ENCODE results near the gene LARP4. TPM values are rescaled to one million over a fixed set of nuclear protein-coding genes. Genes with fewer than 3 reads are reported as not detected.
"Not testable (repeated sequence)": the region's sequence is repeated elsewhere in the genome, so short reads cannot be mapped to it uniquely, and the experiment has no call there.

LARP4 gene
- total and polyA plus RNA-seq, 7 donors = 21.2 to 89.5 (median 73.5) TPM

DNA sequence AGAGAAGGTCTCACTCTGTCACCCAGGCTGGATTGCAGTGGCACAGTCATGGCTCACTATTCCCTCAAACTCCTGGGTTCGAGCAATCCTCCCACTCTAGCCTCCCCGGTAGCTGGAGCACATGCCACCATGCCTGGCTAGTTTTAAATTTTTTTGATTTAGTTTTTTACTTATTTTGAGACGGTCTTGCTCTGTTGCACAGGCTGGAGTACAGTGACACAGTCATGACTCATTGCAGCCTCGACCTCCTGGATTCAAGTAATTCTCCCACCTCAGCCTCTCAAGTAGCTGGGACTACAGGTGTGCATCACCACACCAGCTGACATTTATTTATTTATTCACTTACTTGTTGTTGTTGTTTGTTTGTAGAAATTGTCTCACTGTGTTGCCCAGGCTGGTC is 81.9 kb downstream of the LARP4 start:
- Histone ChIP-seq H3K4me1 (no peaks in the 10 kb centered on the region), H3K4me3 (no peak overlapping the region), H3K36me3 (ENCODE audit: insufficient read depth in 1 of 2, low read depth in 1 of 2) (peaks cover 0 to 18% of the 10 kb centered on the region in 2 donors), H3K27ac (no peak overlapping the region), H3K27me3 (ENCODE audit: insufficient read depth in 3 of 3, low read length in 2 of 3) (no peaks in the 10 kb centered on the region), H3K9me3 (no peaks in the 10 kb centered on the region)
- TF ChIP-seq, protein P1, sequence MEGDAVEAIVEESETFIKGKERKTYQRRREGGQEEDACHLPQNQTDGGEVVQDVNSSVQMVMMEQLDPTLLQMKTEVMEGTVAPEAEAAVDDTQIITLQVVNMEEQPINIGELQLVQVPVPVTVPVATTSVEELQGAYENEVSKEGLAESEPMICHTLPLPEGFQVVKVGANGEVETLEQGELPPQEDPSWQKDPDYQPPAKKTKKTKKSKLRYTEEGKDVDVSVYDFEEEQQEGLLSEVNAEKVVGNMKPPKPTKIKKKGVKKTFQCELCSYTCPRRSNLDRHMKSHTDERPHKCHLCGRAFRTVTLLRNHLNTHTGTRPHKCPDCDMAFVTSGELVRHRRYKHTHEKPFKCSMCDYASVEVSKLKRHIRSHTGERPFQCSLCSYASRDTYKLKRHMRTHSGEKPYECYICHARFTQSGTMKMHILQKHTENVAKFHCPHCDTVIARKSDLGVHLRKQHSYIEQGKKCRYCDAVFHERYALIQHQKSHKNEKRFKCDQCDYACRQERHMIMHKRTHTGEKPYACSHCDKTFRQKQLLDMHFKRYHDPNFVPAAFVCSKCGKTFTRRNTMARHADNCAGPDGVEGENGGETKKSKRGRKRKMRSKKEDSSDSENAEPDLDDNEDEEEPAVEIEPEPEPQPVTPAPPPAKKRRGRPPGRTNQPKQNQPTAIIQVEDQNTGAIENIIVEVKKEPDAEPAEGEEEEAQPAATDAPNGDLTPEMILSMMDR (IDR thresholded peaks at IDR 0.05) = no peak
- 88 to 94% (median 89%) methylated on average over 4 of the region's 4 CpGs for WGBS, 3 donors
- ATAC-seq (no peak), DNase-seq (no peak)
- intact Hi-C loops (cut with DNase I) = no loop called here

DNA sequence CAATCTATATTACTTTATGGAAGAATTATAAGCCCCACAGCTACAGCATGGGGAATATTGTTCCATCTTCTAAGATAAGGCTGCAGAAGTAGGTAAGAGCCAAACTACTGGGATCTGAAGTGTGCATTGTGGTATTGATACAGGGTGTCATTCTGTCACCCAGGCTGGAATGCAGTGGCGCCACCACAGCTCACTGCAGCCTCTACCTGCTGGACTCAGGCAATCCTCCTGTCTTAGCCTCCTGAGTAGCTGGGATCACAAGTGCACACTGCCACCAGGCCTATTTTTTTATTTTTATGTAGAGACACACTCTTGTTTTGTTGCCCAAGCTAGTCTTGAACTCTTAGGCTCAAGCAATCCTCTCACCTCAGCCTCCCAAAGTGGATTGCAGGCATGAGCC is 82.8 kb downstream of the LARP4 start:
- DNase-seq (no peak), ATAC-seq (no peak)
- 98 to 100% (median 100%) methylated on average over 1 of the region's 1 CpG for WGBS, 3 donors
- H3K36me3 ChIP-seq (ENCODE audit: insufficient read depth in 1 of 2, low read depth in 1 of 2) = peaks cover 0 to 11% of the 10 kb centered on the region in 2 donors
- no peaks in the 10 kb centered on the region for H3K27me3 ChIP-seq (ENCODE audit: insufficient read depth in 3 of 3, low read length in 2 of 3)
- intact Hi-C loops (cut with DNase I) = no loop called here
- H3K9me3 ChIP-seq = no peaks in the 10 kb centered on the region
- TF ChIP-seq, protein P1 (IDR thresholded peaks at IDR 0.05) = no peak
- no peaks in the 10 kb centered on the region for H3K4me1 ChIP-seq
- no peak overlapping the region for H3K27ac ChIP-seq
- H3K4me3 ChIP-seq = no peak overlapping the region

DNA sequence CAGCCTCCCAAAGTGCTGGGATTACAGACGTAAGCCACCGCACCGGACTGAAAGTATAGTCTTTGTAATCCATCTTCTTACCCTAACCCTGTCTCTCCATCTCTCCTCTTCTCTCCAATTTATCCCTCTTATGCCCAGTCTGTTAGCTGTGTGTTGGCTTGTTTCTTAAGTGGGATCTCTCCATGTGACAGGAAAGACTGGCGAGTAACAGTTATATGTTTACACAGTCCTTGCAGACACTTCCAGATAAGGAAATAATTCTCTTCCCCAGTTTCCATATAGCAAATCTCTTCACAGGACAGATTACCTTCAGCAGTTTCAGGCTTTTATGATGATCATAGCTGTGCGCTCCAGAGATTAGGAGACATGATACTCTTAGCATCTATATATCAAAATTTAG is 88.1 kb downstream of the LARP4 start:
- TF ChIP-seq, protein P1 (IDR thresholded peaks at IDR 0.05) = no peak
- intact Hi-C loops (cut with DNase I) = no loop called here
- no peak for ATAC-seq

DNA sequence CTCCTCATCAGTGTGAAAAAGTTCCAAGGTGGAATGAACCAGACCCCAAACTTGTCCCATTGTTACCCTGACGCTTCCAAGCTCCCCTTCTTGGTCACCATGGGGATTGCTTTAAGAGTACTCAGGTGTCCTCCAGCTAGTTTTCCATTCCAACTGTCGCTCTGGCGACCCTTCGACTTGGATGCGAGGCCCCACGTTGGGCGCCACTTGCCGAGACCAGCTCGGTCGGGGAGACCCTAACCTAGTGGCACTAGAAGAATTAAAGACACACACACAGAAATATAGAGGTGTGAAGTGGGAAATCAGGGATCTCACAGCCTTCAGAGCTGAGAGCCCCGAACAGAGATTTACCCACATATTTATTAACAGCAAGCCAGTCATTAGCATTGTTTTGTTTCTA is 97.4 kb downstream of the LARP4 start:
- intact Hi-C loops (cut with DNase I); DNase-seq; H3K4me3 ChIP-seq; H3K27me3 ChIP-seq (ENCODE audit: insufficient read depth in 3 of 3, low read length in 2 of 3); H3K27ac ChIP-seq; H3K36me3 ChIP-seq (ENCODE audit: insufficient read depth in 1 of 2, low read depth in 1 of 2); ATAC-seq; H3K4me1 ChIP-seq: not testable (repeated sequence)
- H3K9me3 ChIP-seq = peaks cover 34% of the 10 kb centered on the region
- 91 to 95% (median 92%) methylated on average over 11 of the region's 11 CpGs for WGBS, 3 donors

More for the DNA sequence above, 88.1 kb downstream of the LARP4 start:
- H3K9me3 ChIP-seq = no peaks in the 10 kb centered on the region
- H3K27me3 ChIP-seq (ENCODE audit: insufficient read depth in 3 of 3, low read length in 2 of 3) = no peaks in the 10 kb centered on the region
- H3K4me3 ChIP-seq = no peak overlapping the region
- H3K36me3 ChIP-seq (ENCODE audit: insufficient read depth in 1 of 2, low read depth in 1 of 2) = no peaks in the 10 kb centered on the region
- H3K4me1 ChIP-seq = no peaks in the 10 kb centered on the region
- no peak for DNase-seq
- no peak overlapping the region for H3K27ac ChIP-seq
- WGBS, 3 donors = 85 to 89% (median 88%) methylated on average over 5 of the region's 5 CpGs

DNA sequence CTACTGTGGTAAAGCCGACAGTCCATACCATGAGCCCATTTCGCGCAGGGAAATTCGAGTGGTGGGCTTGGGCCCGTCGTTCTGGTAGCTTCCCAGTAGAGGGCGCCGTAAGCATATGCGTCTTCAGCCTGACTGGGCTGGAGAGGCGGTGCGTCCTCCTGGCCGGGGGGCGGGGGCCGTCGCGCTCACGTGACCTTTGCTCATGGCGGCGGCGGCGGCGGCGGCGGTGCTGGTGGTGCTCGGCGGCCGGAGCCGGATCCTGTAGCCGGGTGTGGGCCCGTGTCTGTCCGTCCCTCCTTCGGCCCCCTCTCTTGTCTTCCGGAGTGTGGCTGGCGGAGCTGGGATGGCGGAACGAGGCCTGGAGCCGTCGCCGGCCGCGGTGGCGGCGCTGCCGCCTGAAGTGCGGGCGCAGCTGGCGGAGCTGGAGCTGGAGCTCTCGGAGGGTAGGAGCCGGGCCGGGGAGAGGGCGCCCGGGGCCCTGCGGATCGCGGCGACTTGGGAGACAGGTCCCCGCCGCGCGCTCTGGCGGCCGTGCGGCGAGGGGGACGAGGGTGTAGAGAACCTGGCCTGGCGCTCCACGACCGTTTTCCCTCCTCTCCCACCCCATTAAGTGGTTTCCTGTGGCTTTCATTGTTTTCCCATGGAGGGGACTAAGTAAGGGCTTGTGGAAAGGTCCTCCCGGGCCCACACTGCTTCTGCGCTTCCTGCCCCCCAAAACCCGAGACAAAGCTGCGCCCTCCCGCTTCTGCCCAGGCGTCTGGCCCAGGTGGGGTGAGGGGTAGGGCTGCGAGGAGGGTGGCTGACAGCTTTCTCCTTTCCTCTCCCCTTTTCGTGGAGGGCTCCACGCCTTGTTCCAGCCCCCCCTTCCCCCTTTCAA is 104.4 kb downstream of the LARP4 start, which contains the start of gene DIP2B:
TSS of gene DIP2B (plus strand) at position 188 of the 877 bp plus-strand sequence. CDS start at position 344, 156 bp downstream.
- WGBS, 3 donors = 0 to 1% (median 0%) methylated on average over 36 to 74 of the region's 77 CpGs
- Histone ChIP-seq H3K9me3 (peaks cover 3% of the 10 kb centered on the region), H3K36me3 (ENCODE audit: insufficient read depth in 1 of 2, low read depth in 1 of 2) (no peaks in the 10 kb centered on the region), H3K4me3 (peak within 1 kb of the TSS; percentile 98), H3K27ac (peak within 1 kb of the TSS; percentile 97), H3K27me3 (ENCODE audit: insufficient read depth in 3 of 3, low read length in 2 of 3) (no peaks in the 10 kb centered on the region), H3K4me1 (peaks cover 42% of the 10 kb centered on the region)
- intact Hi-C loops (cut with DNase I) = loop anchor here (1.0 to 5.0 kb wide), 4 partner anchors 67 to 232 kb away; no protein-coding TSS in a partner anchor
- DNase-seq (peak; percentile 95 to 97), ATAC-seq (peak; percentile 93 to 98 (median 97))
- TF ChIP-seq, protein P1 (IDR thresholded peaks at IDR 0.05) = peak; percentile 94

Data from psoas muscle (tissue), 8 donors.